ENCODE results near the gene GTF2IRD1. TPM values are rescaled to one million over a fixed set of nuclear protein-coding genes. Genes with fewer than 3 reads are reported as not detected.

GTF2IRD1 gene
- polyA plus RNA-seq, 3 donors = not detected

GRCh38 chr7:74521855-74522254 lies 68.1 kb downstream of the GTF2IRD1 start:
- Mint-ChIP-seq H3K4me1 (no peaks in the 10 kb centered on the region), H3K27me3 (ENCODE audit: low read depth in 3 of 3) (no peaks in the 10 kb centered on the region), H3K36me3 (no peaks in the 10 kb centered on the region), H3K9me3 (peaks cover 2 to 27% (median 18%) of the 10 kb centered on the region in 7 donors), H3K27ac (no peak overlapping the region), H3K4me3 (no peak overlapping the region)
- no peak for DNase-seq
- Histone ChIP-seq H3K36me3 (replicated peaks in 1 of 2; ENCODE audit: control insufficient read depth in 1 of 2, insufficient read depth in 2 of 2, low read length in 2 of 2) (no peaks in the 10 kb centered on the region), H4K20me1 (ENCODE audit: insufficient read depth, low read length) (no peaks in the 10 kb centered on the region), H3K4me3 (replicated peaks in 1 of 3; ENCODE audit: low read depth in 2 of 3, low read length in 3 of 3) (no peak overlapping the region), H3K9ac (ENCODE audit: insufficient read depth, low read length, poor library complexity, severe bottlenecking) (no peak overlapping the region), H3K27me3 (ENCODE audit: control insufficient read depth in 2 of 2, insufficient read depth in 2 of 2, low read length in 2 of 2) (no peaks in the 10 kb centered on the region), H3K4me1 (ENCODE audit: control insufficient read depth in 1 of 2, insufficient read depth in 2 of 2, low read length in 2 of 2) (no peaks in the 10 kb centered on the region), H3K9me3 (replicated peaks in 1 of 2; ENCODE audit: control insufficient read depth in 1 of 2, insufficient read depth in 1 of 2, low read length in 2 of 2) (peaks cover 4 to 29% of the 10 kb centered on the region in 2 donors), H3K79me2 (ENCODE audit: insufficient read depth, low read length) (no peaks in the 10 kb centered on the region), H3K4me2 (replicated peaks; ENCODE audit: extremely low read depth, low read length, poor library complexity, severe bottlenecking) (no peak overlapping the region), H3K27ac (ENCODE audit: low read depth in 1 of 2, low read length in 2 of 2) (no peak overlapping the region), H2AFZ (ENCODE audit: insufficient read depth, low read depth, low read length, poor library complexity, severe bottlenecking) (no peak overlapping the region)
- 98% methylated on average over 8 of the region's 10 CpGs for WGBS (ENCODE audit: insufficient coverage)
- intact Hi-C loops (cut with micrococcal nuclease) = no loop called here
- TF ChIP-seq CTCF (IDR thresholded peaks at IDR 0.05) = no peak

- Histone ChIP-seq H3K4me1 (ENCODE audit: control insufficient read depth in 1 of 2, insufficient read depth in 2 of 2, low read length in 2 of 2) (no peaks in the 10 kb centered on the region), H3K36me3 (replicated peaks in 1 of 2; ENCODE audit: control insufficient read depth in 1 of 2, insufficient read depth in 2 of 2, low read length in 2 of 2) (no peaks in the 10 kb centered on the region), H4K20me1 (ENCODE audit: insufficient read depth, low read length) (no peaks in the 10 kb centered on the region), H3K79me2 (ENCODE audit: insufficient read depth, low read length) (no peaks in the 10 kb centered on the region), H3K9ac (ENCODE audit: insufficient read depth, low read length, poor library complexity, severe bottlenecking) (no peak overlapping the region), H3K4me3 (replicated peaks in 1 of 3; ENCODE audit: low read depth in 2 of 3, low read length in 3 of 3) (no peak overlapping the region), H3K4me2 (replicated peaks; ENCODE audit: extremely low read depth, low read length, poor library complexity, severe bottlenecking) (no peak overlapping the region), H3K27ac (ENCODE audit: low read depth in 1 of 2, low read length in 2 of 2) (no peak overlapping the region), H3K27me3 (ENCODE audit: control insufficient read depth in 2 of 2, insufficient read depth in 2 of 2, low read length in 2 of 2) (no peaks in the 10 kb centered on the region), H2AFZ (ENCODE audit: insufficient read depth, low read depth, low read length, poor library complexity, severe bottlenecking) (no peak overlapping the region), H3K9me3 (replicated peaks in 1 of 2; ENCODE audit: control insufficient read depth in 1 of 2, insufficient read depth in 1 of 2, low read length in 2 of 2) (peaks cover 4 to 29% of the 10 kb centered on the region in 2 donors)
- H3K36me3 Mint-ChIP-seq = no peaks in the 10 kb centered on the region
- no peak for DNase-seq
- no CpG with 5 or more reads among the region's 1 CpG for WGBS (ENCODE audit: insufficient coverage)
- intact Hi-C loops (cut with micrococcal nuclease) = no loop called here
- H3K27ac Mint-ChIP-seq = no peak overlapping the region
- H3K4me3 Mint-ChIP-seq = no peak overlapping the region
- H3K4me1 Mint-ChIP-seq = no peaks in the 10 kb centered on the region
- H3K27me3 Mint-ChIP-seq (ENCODE audit: low read depth in 3 of 3) = no peaks in the 10 kb centered on the region
- TF ChIP-seq CTCF (IDR thresholded peaks at IDR 0.05) = no peak
- H3K9me3 Mint-ChIP-seq = peaks cover 2 to 27% (median 18%) of the 10 kb centered on the region in 7 donors
These were observed 68.7 kb downstream of the GTF2IRD1 start for GRCh38 chr7:74522281-74522905.

All from CD14-positive monocyte (primary cell).